ENCODE data around the gene TMPRSS11E.

DNA sequence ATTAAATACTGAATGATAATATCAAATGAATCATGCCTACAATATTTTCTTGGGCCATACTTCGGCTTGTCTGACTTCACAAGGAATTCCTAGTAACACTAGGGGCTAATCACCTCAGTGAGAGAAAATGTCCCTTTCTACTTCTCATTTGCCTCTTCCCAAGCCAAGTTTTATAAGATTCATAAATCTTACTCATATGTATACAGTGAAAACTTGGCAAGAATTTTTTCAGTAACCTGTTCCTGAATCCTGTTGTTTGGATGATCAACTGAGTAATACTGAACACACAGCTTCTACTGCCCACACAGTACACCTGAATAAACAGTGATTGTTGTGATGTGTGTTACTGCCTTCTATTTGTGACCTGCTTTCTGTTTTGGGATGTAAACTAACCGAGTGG, 16.5 kb downstream of the TMPRSS11E start:
- TF ChIP-seq HNF4G (IDR thresholded peaks at IDR 0.05): no peak
- TF ChIP-seq, protein P1, sequence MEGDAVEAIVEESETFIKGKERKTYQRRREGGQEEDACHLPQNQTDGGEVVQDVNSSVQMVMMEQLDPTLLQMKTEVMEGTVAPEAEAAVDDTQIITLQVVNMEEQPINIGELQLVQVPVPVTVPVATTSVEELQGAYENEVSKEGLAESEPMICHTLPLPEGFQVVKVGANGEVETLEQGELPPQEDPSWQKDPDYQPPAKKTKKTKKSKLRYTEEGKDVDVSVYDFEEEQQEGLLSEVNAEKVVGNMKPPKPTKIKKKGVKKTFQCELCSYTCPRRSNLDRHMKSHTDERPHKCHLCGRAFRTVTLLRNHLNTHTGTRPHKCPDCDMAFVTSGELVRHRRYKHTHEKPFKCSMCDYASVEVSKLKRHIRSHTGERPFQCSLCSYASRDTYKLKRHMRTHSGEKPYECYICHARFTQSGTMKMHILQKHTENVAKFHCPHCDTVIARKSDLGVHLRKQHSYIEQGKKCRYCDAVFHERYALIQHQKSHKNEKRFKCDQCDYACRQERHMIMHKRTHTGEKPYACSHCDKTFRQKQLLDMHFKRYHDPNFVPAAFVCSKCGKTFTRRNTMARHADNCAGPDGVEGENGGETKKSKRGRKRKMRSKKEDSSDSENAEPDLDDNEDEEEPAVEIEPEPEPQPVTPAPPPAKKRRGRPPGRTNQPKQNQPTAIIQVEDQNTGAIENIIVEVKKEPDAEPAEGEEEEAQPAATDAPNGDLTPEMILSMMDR (IDR thresholded peaks at IDR 0.05; ENCODE audit: low read depth, low read length, missing input control): no peak
- TF ChIP-seq, protein P2, sequence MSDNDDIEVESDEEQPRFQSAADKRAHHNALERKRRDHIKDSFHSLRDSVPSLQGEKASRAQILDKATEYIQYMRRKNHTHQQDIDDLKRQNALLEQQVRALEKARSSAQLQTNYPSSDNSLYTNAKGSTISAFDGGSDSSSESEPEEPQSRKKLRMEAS (IDR thresholded peaks at IDR 0.05): no peak
- TF ChIP-seq JUND (IDR thresholded peaks at IDR 0.05): no peak
- no peak for TF ChIP-seq YY1 (IDR thresholded peaks at IDR 0.05)
- TF ChIP-seq, protein P3, sequence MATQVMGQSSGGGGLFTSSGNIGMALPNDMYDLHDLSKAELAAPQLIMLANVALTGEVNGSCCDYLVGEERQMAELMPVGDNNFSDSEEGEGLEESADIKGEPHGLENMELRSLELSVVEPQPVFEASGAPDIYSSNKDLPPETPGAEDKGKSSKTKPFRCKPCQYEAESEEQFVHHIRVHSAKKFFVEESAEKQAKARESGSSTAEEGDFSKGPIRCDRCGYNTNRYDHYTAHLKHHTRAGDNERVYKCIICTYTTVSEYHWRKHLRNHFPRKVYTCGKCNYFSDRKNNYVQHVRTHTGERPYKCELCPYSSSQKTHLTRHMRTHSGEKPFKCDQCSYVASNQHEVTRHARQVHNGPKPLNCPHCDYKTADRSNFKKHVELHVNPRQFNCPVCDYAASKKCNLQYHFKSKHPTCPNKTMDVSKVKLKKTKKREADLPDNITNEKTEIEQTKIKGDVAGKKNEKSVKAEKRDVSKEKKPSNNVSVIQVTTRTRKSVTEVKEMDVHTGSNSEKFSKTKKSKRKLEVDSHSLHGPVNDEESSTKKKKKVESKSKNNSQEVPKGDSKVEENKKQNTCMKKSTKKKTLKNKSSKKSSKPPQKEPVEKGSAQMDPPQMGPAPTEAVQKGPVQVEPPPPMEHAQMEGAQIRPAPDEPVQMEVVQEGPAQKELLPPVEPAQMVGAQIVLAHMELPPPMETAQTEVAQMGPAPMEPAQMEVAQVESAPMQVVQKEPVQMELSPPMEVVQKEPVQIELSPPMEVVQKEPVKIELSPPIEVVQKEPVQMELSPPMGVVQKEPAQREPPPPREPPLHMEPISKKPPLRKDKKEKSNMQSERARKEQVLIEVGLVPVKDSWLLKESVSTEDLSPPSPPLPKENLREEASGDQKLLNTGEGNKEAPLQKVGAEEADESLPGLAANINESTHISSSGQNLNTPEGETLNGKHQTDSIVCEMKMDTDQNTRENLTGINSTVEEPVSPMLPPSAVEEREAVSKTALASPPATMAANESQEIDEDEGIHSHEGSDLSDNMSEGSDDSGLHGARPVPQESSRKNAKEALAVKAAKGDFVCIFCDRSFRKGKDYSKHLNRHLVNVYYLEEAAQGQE (IDR thresholded peaks at IDR 0.05): no peak
- TF ChIP-seq RAD21 (IDR thresholded peaks at IDR 0.05): no peak
- TF ChIP-seq, protein P4, sequence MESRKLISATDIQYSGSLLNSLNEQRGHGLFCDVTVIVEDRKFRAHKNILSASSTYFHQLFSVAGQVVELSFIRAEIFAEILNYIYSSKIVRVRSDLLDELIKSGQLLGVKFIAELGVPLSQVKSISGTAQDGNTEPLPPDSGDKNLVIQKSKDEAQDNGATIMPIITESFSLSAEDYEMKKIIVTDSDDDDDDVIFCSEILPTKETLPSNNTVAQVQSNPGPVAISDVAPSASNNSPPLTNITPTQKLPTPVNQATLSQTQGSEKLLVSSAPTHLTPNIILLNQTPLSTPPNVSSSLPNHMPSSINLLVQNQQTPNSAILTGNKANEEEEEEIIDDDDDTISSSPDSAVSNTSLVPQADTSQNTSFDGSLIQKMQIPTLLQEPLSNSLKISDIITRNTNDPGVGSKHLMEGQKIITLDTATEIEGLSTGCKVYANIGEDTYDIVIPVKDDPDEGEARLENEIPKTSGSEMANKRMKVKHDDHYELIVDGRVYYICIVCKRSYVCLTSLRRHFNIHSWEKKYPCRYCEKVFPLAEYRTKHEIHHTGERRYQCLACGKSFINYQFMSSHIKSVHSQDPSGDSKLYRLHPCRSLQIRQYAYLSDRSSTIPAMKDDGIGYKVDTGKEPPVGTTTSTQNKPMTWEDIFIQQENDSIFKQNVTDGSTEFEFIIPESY (IDR thresholded peaks at IDR 0.05): no peak
- TF ChIP-seq FOXA1 (IDR thresholded peaks at IDR 0.05): no peak
- TF ChIP-seq SP1 (IDR thresholded peaks at IDR 0.05): no peak
- no peak for TF ChIP-seq EGR1 (IDR thresholded peaks at IDR 0.05; ENCODE audit: low read depth in 2 of 2)
- no peak for TF ChIP-seq HNF4A (conservative IDR thresholded peaks at IDR 0.05)
